A549 (cell line): Measurements from ENCODE around the gene TEX2. TPM values are rescaled to one million over a fixed set of nuclear protein-coding genes. Genes with fewer than 3 reads are reported as not detected.

ENCODE experiments used
- ATAC-seq, 2 experiments: fragments of 200-7000 bp in 1 of 2; fragments of >200 bp in 1 of 2; cut with Nextera tagmentation in 1 of 2; cut with Tn5 transposase in 1 of 2; 3 replicates each; pipeline versions ENCODE4 v1.8.0 to v1.9.1; 2018 to 2020; ENCODE audit warnings: mild to moderate bottlenecking in 1 of 2, moderate library complexity in 1 of 2
- CTCF ChIA-PET: fragments of 300-600 bp; sonication (Branson Sonifier 250); formaldehyde crosslinking; extraction: SDS; loops from one replicate; lab custom pipeline; 2021; ENCODE audit warnings: antibody characterized with exemption, inconsistent platforms; lab: Yijun Ruan, JAX
- POLR2A ChIA-PET: fragments of 350-600 bp; formaldehyde crosslinking; extraction: SDS; loops from one replicate; lab custom pipeline; 2021; ENCODE audit warnings: antibody characterized with exemption, inconsistent platforms; lab: Yijun Ruan, JAX
- DNase-seq, 2 experiments: peaks; one replicate each; pipeline versions ENCODE4 v3.0.0 to v3.0.0-alpha.2; 2011 to 2016; ENCODE audit warnings: low read depth in 1 of 2, low spot score in 1 of 2
- FAIRE-seq: peaks from 2 replicates; lab custom pipeline; 2011; peaks lifted over from hg19 to GRCh38; lab: Jason Lieb, UNC
- H3K27ac ChIP-seq, 2 experiments: fragments of >200 bp; sonication (Bioruptor Twin); formaldehyde crosslinking; 3 replicates each; pipeline ENCODE4 v1.5.1; 2016 to 2017
- H3K4me1 ChIP-seq: fragments of >200 bp; sonication (Bioruptor Twin); formaldehyde crosslinking; 3 replicates; pipeline ENCODE4 v1.6.1; 2016
- H3K4me2 ChIP-seq: fragments of >200 bp; sonication (Bioruptor Twin); formaldehyde crosslinking; 3 replicates; pipeline ENCODE4 v1.6.1; 2016
- H3K4me3 ChIP-seq: fragments of >200 bp; sonication (Bioruptor Twin); formaldehyde crosslinking; 3 replicates; pipeline ENCODE4 v1.5.1; 2016
- H3K9me3 ChIP-seq: fragments of >200 bp; sonication (Bioruptor Twin); formaldehyde crosslinking; 3 replicates; pipeline ENCODE4 v1.6.1; 2016
- CBX2 ChIP-seq: fragments of 200-600 bp; sonication (generic); IDR thresholded peaks from 2 replicates; pipeline ENCODE4 v1.6.1; 2016; ENCODE audit warnings: low read depth, mild to moderate bottlenecking, borderline replicate concordance
- CBX8 ChIP-seq: fragments of 200-600 bp; sonication (generic); IDR thresholded peaks from 2 replicates; pipeline ENCODE4 v1.6.1; 2016
- FOXS1 ChIP-seq: fragments of 250-450 bp; sonication (Bioruptor Pico); IDR thresholded peaks from 2 replicates; pipeline ENCODE4 v1.5.0; 2020; ENCODE audit warnings: mild to moderate bottlenecking, moderate library complexity
- GATA3 ChIP-seq: IDR thresholded peaks from 2 replicates; pipeline ENCODE4 v1.6.1; 2012; ENCODE audit warnings: borderline replicate concordance
- HEYL ChIP-seq: fragments of 250-450 bp; sonication (Bioruptor Pico); IDR thresholded peaks from 2 replicates; pipeline ENCODE4 v1.8.0; 2021; ENCODE audit warnings: mild to moderate bottlenecking, moderate library complexity
- JUN ChIP-seq, 2 experiments: fragments of >200 bp; sonication (Bioruptor Twin); formaldehyde crosslinking; IDR thresholded peaks; 2 replicates in 1 of 2; 3 replicates in 1 of 2; pipeline ENCODE4 v1.6.1; 2016 to 2017
- KDM1A ChIP-seq: fragments of 200-600 bp; sonication (generic); IDR thresholded peaks from 2 replicates; pipeline ENCODE4 v1.6.1; 2016; ENCODE audit warnings: low read depth, mild to moderate bottlenecking
- KDM5A ChIP-seq: fragments of 200-600 bp; sonication (generic); IDR thresholded peaks from 2 replicates; pipeline ENCODE4 v1.6.1; 2016; ENCODE audit warnings: antibody characterized with exemption, mild to moderate bottlenecking
- NR3C1 ChIP-seq: fragments of >200 bp; sonication (Bioruptor Twin); formaldehyde crosslinking; IDR thresholded peaks from 3 replicates; pipeline ENCODE4 v1.6.1; 2017
- PHF8 ChIP-seq: fragments of 200-600 bp; sonication (generic); IDR thresholded peaks from 2 replicates; pipeline ENCODE4 v1.6.1; 2016; ENCODE audit warnings: low read depth, mild to moderate bottlenecking, antibody characterized with exemption, moderate library complexity, borderline replicate concordance
- POLR2A ChIP-seq: IDR thresholded peaks from 2 replicates; pipeline ENCODE4 v1.6.1; 2012; ENCODE audit warnings: mild to moderate bottlenecking, low read length
- RAD21 ChIP-seq, 2 experiments: fragments of >200 bp in 1 of 2; sonication (Bioruptor Twin) in 1 of 2; formaldehyde crosslinking in 1 of 2; IDR thresholded peaks in 1 of 2; conservative IDR thresholded peaks in 1 of 2; 2 replicates in 1 of 2; 3 replicates in 1 of 2; pipeline ENCODE4 v1.6.1; 2012 to 2018; ENCODE audit warnings: inconsistent platforms in 1 of 2
- SMC3 ChIP-seq: fragments of >200 bp; sonication (Bioruptor Twin); formaldehyde crosslinking; IDR thresholded peaks from 3 replicates; pipeline ENCODE4 v1.6.1; 2018; ENCODE audit warnings: inconsistent platforms
- SREBF2 ChIP-seq: fragments of 450-650 bp; IDR thresholded peaks from 2 replicates; pipeline ENCODE4 v1.6.1; 2014; ENCODE audit warnings: mild to moderate bottlenecking, moderate library complexity
- ZC3H11A ChIP-seq: fragments of 450-650 bp; IDR thresholded peaks from 2 replicates; pipeline ENCODE4 v1.6.1; 2014; ENCODE audit warnings: antibody characterized with exemption, mild to moderate bottlenecking
- WGBS: methylation state at CpG from one replicate; pipeline ENCODE4 v1.1.6; 2017; ENCODE audit errors: missing lambda C conversion rate; 5-methylcytosine and 5-hydroxymethylcytosine counted together
- polyA plus RNA-seq, 4 experiments: library from polyadenylated mRNA; depleted of rRNA in 3 of 4; stranded (reverse); fragments of >200 nt; fragmentation: RNase III in 1 of 4; extraction: RNeasy Plus Mini Kit Qiagen cat#74134 plus additional on column Dnase treatment in 1 of 4; gene quantifications; 2 replicates in 3 of 4; 3 replicates in 1 of 4; pipeline ENCODE4 v1.2.3, GENCODE V29; 2011 to 2017
- TF ChIP-seq, protein P1 (sequence below): IDR thresholded peaks from 2 replicates; pipeline ENCODE4 v1.6.1; 2012; ENCODE audit warnings: low read depth, borderline replicate concordance
- TF ChIP-seq, protein P2 (sequence below): fragments of >200 bp; sonication (Bioruptor Twin); formaldehyde crosslinking; IDR thresholded peaks from 3 replicates; pipeline ENCODE4 v1.6.1; 2016
- TF ChIP-seq, protein P3 (sequence below): IDR thresholded peaks from 2 replicates; pipeline ENCODE4 v1.6.1; 2012
- TF ChIP-seq, protein P4 (sequence below): fragments of 150-350 bp; IDR thresholded peaks from 2 replicates; pipeline ENCODE4 v1.6.1; 2014; ENCODE audit warnings: low read depth, mild to moderate bottlenecking, low read length
- TF ChIP-seq, protein P5 (sequence below): IDR thresholded peaks from 2 replicates; pipeline ENCODE4 v1.6.1; 2012

Gene TEX2
- polyA plus RNA-seq, 2 of the 4 experiments (the other 2 are of a cell fraction) = 9.3 to 16.2 TPM

DNA sequence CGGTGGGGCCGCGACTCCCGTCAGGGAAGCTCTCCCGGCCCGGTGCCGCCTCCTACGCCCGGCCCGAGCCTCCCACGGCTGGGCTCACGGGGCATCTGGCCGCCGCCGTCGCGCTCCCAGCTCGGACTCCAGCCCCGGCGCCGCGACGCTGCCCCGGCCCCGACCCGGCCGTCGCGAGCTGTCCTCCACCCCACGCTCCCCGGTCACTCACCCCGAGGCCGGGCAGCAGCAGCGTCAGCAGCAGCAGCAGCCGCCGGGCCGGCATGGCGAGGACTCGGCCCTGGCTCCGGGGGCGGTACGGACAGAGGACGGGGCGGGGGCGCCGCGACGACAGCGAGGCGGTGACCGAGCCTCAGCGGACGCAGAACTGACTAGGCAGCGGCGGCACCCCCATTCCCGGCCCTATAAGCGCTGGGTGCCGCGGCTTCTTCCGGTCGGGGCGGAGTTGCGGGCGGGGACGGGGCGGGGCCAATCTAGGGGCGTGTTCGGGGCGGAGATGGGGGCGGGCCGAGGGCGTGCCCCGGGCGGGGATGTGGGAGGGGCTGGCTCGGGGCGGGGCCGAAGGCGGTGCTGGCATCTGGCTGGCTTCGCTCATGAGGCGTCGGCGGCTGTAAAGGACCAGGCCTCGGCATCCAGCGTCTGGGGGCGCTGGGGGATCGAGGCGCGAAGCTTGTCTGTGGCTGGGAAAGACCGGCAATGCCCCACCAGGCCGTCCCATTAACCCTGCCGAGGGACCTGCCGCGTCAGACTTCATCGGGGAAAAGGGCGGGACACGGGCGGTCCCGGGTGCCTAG, 133.1 kb downstream of the TEX2 start, which contains the start of gene ERN1:
Gene ERN1, minus strand, starts transcription at position 380 of the 794 bp plus-strand sequence. Its CDS starts 115 bp downstream, at position 265.
- FAIRE-seq (no peak), DNase-seq (peak; percentile 94 to 95), ATAC-seq (peak; percentile 92 to 96)
- ChIA-PET CTCF (interaction anchor here (0.6 to 29.0 kb wide), 17 partner anchors 15 to 248 kb away, joined by 3 to 863 read pairs (median 5); partner anchors contain the start of genes CSHL1, GH1 and GH2), POLR2A (interaction anchor here (0.8 to 3.5 kb wide), 13 partner anchors 9 to 149 kb away, joined by 3 to 27 read pairs (median 6); no protein-coding TSS in a partner anchor)
- Histone ChIP-seq H3K27ac (peak within 1 kb of the TSS; percentile 85 to 95), H3K4me2 (peak within 1 kb of the TSS; percentile 91), H3K9me3 (no peaks in the 10 kb centered on the region), H3K4me1 (peaks cover 35% of the 10 kb centered on the region), H3K4me3 (peak within 1 kb of the TSS; percentile 80)
- 0% methylated on average over 36 of the region's 98 CpGs for WGBS
- TF ChIP-seq, protein P1, sequence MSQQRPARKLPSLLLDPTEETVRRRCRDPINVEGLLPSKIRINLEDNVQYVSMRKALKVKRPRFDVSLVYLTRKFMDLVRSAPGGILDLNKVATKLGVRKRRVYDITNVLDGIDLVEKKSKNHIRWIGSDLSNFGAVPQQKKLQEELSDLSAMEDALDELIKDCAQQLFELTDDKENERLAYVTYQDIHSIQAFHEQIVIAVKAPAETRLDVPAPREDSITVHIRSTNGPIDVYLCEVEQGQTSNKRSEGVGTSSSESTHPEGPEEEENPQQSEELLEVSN = peak; percentile 95; the same call in 1 of the 2 replicates
- TF ChIP-seq KDM5A (no peak), POLR2A (peak; percentile 98), NR3C1 (no peak), PHF8 (peak; percentile 83), CBX8 (no peak), HEYL (CRISPR knock-in tag) (no peak), KDM1A (no peak), CBX2 (no peak), GATA3 (0 out of 2 replicates have a peak, but pooled peaks have one; percentile 11), RAD21 (conservative IDR thresholded peaks at IDR 0.05 in 1 of 2, IDR thresholded peaks at IDR 0.05 in 1 of 2) (0 out of 5 replicates have a peak, but pooled peaks of 1 of the 2 experiments have one; percentile 47), JUN (IDR thresholded peaks at IDR 0.05) (peak; percentile 91 to 98), ZC3H11A (no peak), SMC3 (peak; percentile 33; the same call in 1 of the 3 replicates)
- TF ChIP-seq, protein P2, sequence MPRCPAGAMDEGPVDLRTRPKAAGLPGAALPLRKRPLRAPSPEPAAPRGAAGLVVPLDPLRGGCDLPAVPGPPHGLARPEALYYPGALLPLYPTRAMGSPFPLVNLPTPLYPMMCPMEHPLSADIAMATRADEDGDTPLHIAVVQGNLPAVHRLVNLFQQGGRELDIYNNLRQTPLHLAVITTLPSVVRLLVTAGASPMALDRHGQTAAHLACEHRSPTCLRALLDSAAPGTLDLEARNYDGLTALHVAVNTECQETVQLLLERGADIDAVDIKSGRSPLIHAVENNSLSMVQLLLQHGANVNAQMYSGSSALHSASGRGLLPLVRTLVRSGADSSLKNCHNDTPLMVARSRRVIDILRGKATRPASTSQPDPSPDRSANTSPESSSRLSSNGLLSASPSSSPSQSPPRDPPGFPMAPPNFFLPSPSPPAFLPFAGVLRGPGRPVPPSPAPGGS = peak; percentile 98
- TF ChIP-seq, protein P3, sequence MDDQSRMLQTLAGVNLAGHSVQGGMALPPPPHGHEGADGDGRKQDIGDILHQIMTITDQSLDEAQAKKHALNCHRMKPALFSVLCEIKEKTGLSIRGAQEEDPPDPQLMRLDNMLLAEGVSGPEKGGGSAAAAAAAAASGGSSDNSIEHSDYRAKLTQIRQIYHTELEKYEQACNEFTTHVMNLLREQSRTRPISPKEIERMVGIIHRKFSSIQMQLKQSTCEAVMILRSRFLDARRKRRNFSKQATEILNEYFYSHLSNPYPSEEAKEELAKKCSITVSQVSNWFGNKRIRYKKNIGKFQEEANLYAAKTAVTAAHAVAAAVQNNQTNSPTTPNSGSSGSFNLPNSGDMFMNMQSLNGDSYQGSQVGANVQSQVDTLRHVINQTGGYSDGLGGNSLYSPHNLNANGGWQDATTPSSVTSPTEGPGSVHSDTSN = 0 out of 2 replicates have a peak, but pooled peaks have one; percentile 34
- TF ChIP-seq, protein P4, sequence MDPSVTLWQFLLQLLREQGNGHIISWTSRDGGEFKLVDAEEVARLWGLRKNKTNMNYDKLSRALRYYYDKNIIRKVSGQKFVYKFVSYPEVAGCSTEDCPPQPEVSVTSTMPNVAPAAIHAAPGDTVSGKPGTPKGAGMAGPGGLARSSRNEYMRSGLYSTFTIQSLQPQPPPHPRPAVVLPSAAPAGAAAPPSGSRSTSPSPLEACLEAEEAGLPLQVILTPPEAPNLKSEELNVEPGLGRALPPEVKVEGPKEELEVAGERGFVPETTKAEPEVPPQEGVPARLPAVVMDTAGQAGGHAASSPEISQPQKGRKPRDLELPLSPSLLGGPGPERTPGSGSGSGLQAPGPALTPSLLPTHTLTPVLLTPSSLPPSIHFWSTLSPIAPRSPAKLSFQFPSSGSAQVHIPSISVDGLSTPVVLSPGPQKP = no peak
- TF ChIP-seq, protein P5, sequence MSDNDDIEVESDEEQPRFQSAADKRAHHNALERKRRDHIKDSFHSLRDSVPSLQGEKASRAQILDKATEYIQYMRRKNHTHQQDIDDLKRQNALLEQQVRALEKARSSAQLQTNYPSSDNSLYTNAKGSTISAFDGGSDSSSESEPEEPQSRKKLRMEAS = peak; percentile 89

DNA sequence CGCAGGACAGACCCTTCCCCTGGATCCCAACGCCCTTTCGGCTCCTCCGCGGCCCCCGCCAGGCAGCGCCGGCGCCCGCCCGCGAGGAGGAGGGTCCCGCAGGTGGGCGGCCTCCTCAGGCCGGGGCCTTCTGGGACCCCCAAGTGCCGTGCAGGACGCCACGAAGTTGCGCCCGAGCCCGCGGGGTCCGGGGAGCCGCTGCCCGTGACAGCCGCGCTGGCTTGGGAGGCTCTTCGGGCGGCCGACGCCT, 133.6 kb downstream of the TEX2 start:
- DNase-seq (no peak), FAIRE-seq (no peak), ATAC-seq (peak in 1 of 2 experiments; percentile 15; a peak in 2 of 6 replicates)
- Histone ChIP-seq H3K4me2 (peak overlapping the region; percentile 91), H3K4me1 (peaks cover 35% of the 10 kb centered on the region), H3K9me3 (no peaks in the 10 kb centered on the region), H3K27ac (peak overlapping the region; percentile 85 to 95), H3K4me3 (peak overlapping the region; percentile 80)
- ChIA-PET CTCF (interaction anchor here (0.7 to 29.0 kb wide), 13 partner anchors 16 to 225 kb away, joined by 3 to 863 read pairs (median 5); partner anchors contain the start of genes CSHL1 and GH1), POLR2A (interaction anchor here (1.0 to 3.5 kb wide), 12 partner anchors 8 to 150 kb away, joined by 4 to 27 read pairs (median 6); no protein-coding TSS in a partner anchor)
- 0% methylated on average over 10 of the region's 31 CpGs for whole genome bisulfite sequencing
- TF ChIP-seq SREBF2 = no peak
- no peak for TF ChIP-seq FOXS1 (CRISPR knock-in tag)
- TF ChIP-seq, protein P5 = 0 out of 2 replicates have a peak, but pooled peaks have one; percentile 1
